Measurements from ENCODE around the gene GPC3. TPM values are rescaled to one million over a fixed set of nuclear protein-coding genes. Genes with fewer than 3 reads are reported as not detected.

GPC3 gene
- polyA plus RNA-seq, 1 of the 3 experiments (the other 2 are of a cell fraction) = 1.4 TPM

DNA sequence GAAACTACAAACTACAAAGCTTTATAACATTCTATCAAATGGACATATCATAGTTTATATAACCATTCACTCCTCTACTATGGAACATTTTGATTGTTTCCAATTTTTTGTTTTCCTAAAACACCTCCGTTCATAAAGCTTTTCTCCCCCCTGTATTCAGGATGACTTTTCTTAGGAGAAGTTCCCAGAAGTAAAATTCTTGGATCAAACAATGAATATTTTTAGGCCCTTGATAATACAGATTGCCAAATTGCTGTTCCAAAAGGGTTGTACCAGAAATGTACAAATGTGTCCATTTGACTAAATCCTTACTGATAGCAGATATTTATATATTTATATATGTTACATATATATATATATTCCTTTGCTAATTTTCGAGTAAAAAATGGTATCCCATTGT, 77.8 kb downstream of the GPC3 start (continued):
- TF ChIP-seq, protein P1, sequence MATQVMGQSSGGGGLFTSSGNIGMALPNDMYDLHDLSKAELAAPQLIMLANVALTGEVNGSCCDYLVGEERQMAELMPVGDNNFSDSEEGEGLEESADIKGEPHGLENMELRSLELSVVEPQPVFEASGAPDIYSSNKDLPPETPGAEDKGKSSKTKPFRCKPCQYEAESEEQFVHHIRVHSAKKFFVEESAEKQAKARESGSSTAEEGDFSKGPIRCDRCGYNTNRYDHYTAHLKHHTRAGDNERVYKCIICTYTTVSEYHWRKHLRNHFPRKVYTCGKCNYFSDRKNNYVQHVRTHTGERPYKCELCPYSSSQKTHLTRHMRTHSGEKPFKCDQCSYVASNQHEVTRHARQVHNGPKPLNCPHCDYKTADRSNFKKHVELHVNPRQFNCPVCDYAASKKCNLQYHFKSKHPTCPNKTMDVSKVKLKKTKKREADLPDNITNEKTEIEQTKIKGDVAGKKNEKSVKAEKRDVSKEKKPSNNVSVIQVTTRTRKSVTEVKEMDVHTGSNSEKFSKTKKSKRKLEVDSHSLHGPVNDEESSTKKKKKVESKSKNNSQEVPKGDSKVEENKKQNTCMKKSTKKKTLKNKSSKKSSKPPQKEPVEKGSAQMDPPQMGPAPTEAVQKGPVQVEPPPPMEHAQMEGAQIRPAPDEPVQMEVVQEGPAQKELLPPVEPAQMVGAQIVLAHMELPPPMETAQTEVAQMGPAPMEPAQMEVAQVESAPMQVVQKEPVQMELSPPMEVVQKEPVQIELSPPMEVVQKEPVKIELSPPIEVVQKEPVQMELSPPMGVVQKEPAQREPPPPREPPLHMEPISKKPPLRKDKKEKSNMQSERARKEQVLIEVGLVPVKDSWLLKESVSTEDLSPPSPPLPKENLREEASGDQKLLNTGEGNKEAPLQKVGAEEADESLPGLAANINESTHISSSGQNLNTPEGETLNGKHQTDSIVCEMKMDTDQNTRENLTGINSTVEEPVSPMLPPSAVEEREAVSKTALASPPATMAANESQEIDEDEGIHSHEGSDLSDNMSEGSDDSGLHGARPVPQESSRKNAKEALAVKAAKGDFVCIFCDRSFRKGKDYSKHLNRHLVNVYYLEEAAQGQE (IDR thresholded peaks at IDR 0.05; ENCODE audit: low read depth, low read length) = no peak
- no peak for TF ChIP-seq RAD21 (IDR thresholded peaks at IDR 0.05; ENCODE audit: low read length)
- no peak for TF ChIP-seq TAF1 (IDR thresholded peaks at IDR 0.05; ENCODE audit: borderline replicate concordance, low read depth, low read length)
- TF ChIP-seq FOXJ3 (CRISPR knock-in tag; IDR thresholded peaks at IDR 0.05) = no peak

DNA sequence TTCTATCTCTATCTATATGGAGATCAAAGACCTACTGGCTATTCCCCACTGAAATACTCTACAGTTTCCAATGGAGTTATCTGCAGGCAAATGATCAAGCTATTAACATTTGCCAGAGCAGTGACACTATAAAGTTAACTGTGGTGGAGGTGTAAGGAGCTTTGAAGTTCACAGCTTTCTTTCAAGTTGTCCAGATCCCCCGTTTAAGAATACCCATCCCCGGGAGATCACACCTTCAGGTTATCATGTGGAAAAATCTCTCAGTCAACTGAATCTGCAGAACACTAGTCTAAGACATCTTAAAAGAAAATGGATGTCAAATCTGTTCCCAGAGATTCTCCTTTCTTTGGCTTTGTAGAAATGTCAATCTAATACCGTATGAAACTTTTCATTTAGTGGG, 80.1 kb downstream of the GPC3 start:
- no peak for DNase-seq

DNA sequence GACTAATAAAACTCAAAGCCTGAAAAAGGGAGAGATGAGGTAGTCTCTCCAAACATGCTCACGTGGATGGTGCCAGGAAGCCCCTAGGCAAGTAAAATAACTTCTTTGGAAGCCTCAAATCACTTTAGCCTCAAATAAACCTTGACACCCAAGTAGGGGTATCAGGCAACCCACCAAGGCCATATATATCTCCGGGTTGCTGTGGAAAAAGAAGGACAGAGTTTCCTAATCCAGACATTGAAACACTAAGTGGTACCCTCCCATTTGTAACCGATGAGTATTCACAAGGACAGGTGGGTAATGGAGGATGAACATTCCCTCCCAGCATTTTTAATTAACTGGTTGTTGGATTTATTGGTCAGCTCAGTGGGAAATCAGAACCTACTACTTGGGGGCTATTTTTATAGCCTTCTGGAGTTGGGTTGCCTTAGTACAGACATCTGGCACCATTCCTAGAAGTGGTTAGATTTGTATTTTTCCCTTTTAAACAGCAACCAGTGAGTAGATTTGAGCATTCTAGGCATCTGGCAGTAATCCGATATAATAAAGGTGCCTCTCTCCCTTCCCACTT, 87.7 kb downstream of the GPC3 start:
- Histone ChIP-seq H4K20me1 (ENCODE audit: insufficient read depth) (no peaks in the 10 kb centered on the region), H3K27ac (ENCODE audit: low read depth in 2 of 2, low read length in 1 of 2) (no peak overlapping the region), H3K27me3 (ENCODE audit: insufficient read depth) (peaks cover 4% of the 10 kb centered on the region), H2AFZ (ENCODE audit: low read depth) (no peak overlapping the region), H3K4me1 (ENCODE audit: control insufficient read depth in 1 of 2, insufficient read depth in 2 of 2, low read depth in 1 of 2, low read length in 1 of 2) (no peaks in the 10 kb centered on the region), H3F3A (replicated peaks; ENCODE audit: insufficient read depth) (no peaks in the 10 kb centered on the region), H3K36me3 (replicated peaks in 1 of 2; ENCODE audit: control insufficient read depth in 1 of 2, insufficient read depth in 2 of 2, low read length in 1 of 2) (no peaks in the 10 kb centered on the region), H3K9me3 (no peaks in the 10 kb centered on the region), H3K4me3 (ENCODE audit: low read depth in 2 of 2, low read length in 1 of 2) (no peak overlapping the region), H3K79me2 (ENCODE audit: insufficient read depth) (no peaks in the 10 kb centered on the region), H3K4me2 (no peak overlapping the region), H3K9ac (no peak overlapping the region), H3K9me2 (no peaks in the 10 kb centered on the region)
- CTCF ChIA-PET = no interaction called here
- DNase-seq = no peak
- POLR2A ChIA-PET = no interaction called here
- 13% methylated on average over 4 of the region's 4 CpGs for WGBS (ENCODE audit: low lambda C conversion rate)
- TF ChIP-seq MXI1 (IDR thresholded peaks at IDR 0.05; ENCODE audit: low read depth, low read length) = no peak
- TF ChIP-seq, protein P2, sequence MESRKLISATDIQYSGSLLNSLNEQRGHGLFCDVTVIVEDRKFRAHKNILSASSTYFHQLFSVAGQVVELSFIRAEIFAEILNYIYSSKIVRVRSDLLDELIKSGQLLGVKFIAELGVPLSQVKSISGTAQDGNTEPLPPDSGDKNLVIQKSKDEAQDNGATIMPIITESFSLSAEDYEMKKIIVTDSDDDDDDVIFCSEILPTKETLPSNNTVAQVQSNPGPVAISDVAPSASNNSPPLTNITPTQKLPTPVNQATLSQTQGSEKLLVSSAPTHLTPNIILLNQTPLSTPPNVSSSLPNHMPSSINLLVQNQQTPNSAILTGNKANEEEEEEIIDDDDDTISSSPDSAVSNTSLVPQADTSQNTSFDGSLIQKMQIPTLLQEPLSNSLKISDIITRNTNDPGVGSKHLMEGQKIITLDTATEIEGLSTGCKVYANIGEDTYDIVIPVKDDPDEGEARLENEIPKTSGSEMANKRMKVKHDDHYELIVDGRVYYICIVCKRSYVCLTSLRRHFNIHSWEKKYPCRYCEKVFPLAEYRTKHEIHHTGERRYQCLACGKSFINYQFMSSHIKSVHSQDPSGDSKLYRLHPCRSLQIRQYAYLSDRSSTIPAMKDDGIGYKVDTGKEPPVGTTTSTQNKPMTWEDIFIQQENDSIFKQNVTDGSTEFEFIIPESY (IDR thresholded peaks at IDR 0.05; ENCODE audit: borderline replicate concordance, low read depth) = no peak
- TF ChIP-seq, protein P3, sequence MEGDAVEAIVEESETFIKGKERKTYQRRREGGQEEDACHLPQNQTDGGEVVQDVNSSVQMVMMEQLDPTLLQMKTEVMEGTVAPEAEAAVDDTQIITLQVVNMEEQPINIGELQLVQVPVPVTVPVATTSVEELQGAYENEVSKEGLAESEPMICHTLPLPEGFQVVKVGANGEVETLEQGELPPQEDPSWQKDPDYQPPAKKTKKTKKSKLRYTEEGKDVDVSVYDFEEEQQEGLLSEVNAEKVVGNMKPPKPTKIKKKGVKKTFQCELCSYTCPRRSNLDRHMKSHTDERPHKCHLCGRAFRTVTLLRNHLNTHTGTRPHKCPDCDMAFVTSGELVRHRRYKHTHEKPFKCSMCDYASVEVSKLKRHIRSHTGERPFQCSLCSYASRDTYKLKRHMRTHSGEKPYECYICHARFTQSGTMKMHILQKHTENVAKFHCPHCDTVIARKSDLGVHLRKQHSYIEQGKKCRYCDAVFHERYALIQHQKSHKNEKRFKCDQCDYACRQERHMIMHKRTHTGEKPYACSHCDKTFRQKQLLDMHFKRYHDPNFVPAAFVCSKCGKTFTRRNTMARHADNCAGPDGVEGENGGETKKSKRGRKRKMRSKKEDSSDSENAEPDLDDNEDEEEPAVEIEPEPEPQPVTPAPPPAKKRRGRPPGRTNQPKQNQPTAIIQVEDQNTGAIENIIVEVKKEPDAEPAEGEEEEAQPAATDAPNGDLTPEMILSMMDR (IDR thresholded peaks at IDR 0.05) = no peak
- TF ChIP-seq YY1 (IDR thresholded peaks at IDR 0.05; ENCODE audit: low read depth) = no peak
- TF ChIP-seq, protein P4, sequence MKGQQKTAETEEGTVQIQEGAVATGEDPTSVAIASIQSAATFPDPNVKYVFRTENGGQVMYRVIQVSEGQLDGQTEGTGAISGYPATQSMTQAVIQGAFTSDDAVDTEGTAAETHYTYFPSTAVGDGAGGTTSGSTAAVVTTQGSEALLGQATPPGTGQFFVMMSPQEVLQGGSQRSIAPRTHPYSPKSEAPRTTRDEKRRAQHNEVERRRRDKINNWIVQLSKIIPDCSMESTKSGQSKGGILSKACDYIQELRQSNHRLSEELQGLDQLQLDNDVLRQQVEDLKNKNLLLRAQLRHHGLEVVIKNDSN (IDR thresholded peaks at IDR 0.05; ENCODE audit: borderline replicate concordance, low read depth) = no peak
- TF ChIP-seq FOXM1 (IDR thresholded peaks at IDR 0.05; ENCODE audit: low read depth) = no peak
- no peak for TF ChIP-seq POLR2AphosphoS5 (IDR thresholded peaks at IDR 0.05; ENCODE audit: low read depth, low read length)
- TF ChIP-seq ELF1 (IDR thresholded peaks at IDR 0.05) = no peak

More for the DNA sequence above, 80.1 kb downstream of the GPC3 start:
- ChIA-PET CTCF (interaction anchor here (1.4 kb wide), 1 partner anchor 40 kb away, joined by 4 read pairs; no protein-coding TSS in a partner anchor), POLR2A (no interaction called here)
- Histone ChIP-seq H4K20me1 (ENCODE audit: insufficient read depth) (no peaks in the 10 kb centered on the region), H3K27me3 (ENCODE audit: insufficient read depth) (peaks cover 5% of the 10 kb centered on the region; the same call in 1 of the 2 replicates), H3K4me2 (no peak overlapping the region), H2AFZ (ENCODE audit: low read depth) (no peak overlapping the region), H3K4me3 (ENCODE audit: low read depth in 2 of 2, low read length in 1 of 2) (no peak overlapping the region), H3K79me2 (ENCODE audit: insufficient read depth) (no peaks in the 10 kb centered on the region), H3K36me3 (replicated peaks in 1 of 2; ENCODE audit: control insufficient read depth in 1 of 2, insufficient read depth in 2 of 2, low read length in 1 of 2) (no peaks in the 10 kb centered on the region), H3K9me2 (no peaks in the 10 kb centered on the region), H3K9me3 (no peaks in the 10 kb centered on the region), H3K4me1 (ENCODE audit: control insufficient read depth in 1 of 2, insufficient read depth in 2 of 2, low read depth in 1 of 2, low read length in 1 of 2) (no peaks in the 10 kb centered on the region), H3F3A (replicated peaks; ENCODE audit: insufficient read depth) (no peaks in the 10 kb centered on the region), H3K27ac (ENCODE audit: low read depth in 2 of 2, low read length in 1 of 2) (no peak overlapping the region), H3K9ac (no peak overlapping the region)
- 26% methylated on average over 3 of the region's 3 CpGs for WGBS (ENCODE audit: low lambda C conversion rate)
- TF ChIP-seq, protein P5, sequence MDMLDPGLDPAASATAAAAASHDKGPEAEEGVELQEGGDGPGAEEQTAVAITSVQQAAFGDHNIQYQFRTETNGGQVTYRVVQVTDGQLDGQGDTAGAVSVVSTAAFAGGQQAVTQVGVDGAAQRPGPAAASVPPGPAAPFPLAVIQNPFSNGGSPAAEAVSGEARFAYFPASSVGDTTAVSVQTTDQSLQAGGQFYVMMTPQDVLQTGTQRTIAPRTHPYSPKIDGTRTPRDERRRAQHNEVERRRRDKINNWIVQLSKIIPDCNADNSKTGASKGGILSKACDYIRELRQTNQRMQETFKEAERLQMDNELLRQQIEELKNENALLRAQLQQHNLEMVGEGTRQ (IDR thresholded peaks at IDR 0.05; ENCODE audit: borderline replicate concordance, low read depth, low read length) = no peak
- no peak for TF ChIP-seq TEAD4 (IDR thresholded peaks at IDR 0.05; ENCODE audit: borderline replicate concordance, insufficient read depth)

Measured in SK-N-SH (cell line).